Measurements from ENCODE around the gene BTG2.

GRCh38 chr1:203320591-203321272 lies 15.4 kb downstream of the BTG2 start:
- no peak for TF ChIP-seq CTCF (IDR thresholded peaks at IDR 0.05)
- no peak for TF ChIP-seq POLR2A (IDR thresholded peaks at IDR 0.05)
